Lung (tissue), 12 donors: Measurements from ENCODE around the gene SREK1IP1. TPM values are rescaled to one million over a fixed set of nuclear protein-coding genes. Genes with fewer than 3 reads are reported as not detected.

Experiments used
- ATAC-seq: fragments of 200-7000 bp; cut with Tn5 transposase; one replicate; pipeline ENCODE4 v1.9.1; 2020; ENCODE audit warnings: moderate number of reproducible peaks; ENCODE audit not compliant: insufficient read depth, low FRiP score
- DNase-seq, 3 donors: peaks; one replicate each; pipeline ENCODE4 v3.0.0-alpha.2; 2013 to 2017
- H3K27ac ChIP-seq, 2 donors: one replicate each; pipeline ENCODE4 v1.5.1; 2013; ENCODE audit warnings: mild to moderate bottlenecking in 2 of 2, moderate library complexity in 2 of 2, control low read depth in 1 of 2, inconsistent platforms in 1 of 2, low read depth in 1 of 2, low read length in 1 of 2
- H3K27me3 ChIP-seq, 3 donors: one replicate each; pipeline ENCODE4 v1.5.1; 2013; ENCODE audit warnings: low read length in 2 of 3; ENCODE audit not compliant: control insufficient read depth in 3 of 3, insufficient read depth in 3 of 3
- H3K36me3 ChIP-seq, 4 donors: one replicate each; pipeline ENCODE4 v1.5.1; 2013; ENCODE audit warnings: low read length in 4 of 4, mild to moderate bottlenecking in 1 of 4, moderate library complexity in 1 of 4; ENCODE audit not compliant: control insufficient read depth in 4 of 4, insufficient read depth in 4 of 4
- H3K4me1 ChIP-seq, 5 donors: one replicate each; pipeline ENCODE4 v1.5.1; 2013; ENCODE audit warnings: low read length in 5 of 5, mild to moderate bottlenecking in 2 of 5, moderate library complexity in 1 of 5; ENCODE audit not compliant: control insufficient read depth in 5 of 5, insufficient read depth in 5 of 5
- H3K4me3 ChIP-seq: one replicate; pipeline ENCODE4 v1.5.1; 2013; ENCODE audit warnings: mild to moderate bottlenecking, control low read depth, moderate library complexity
- H3K9ac ChIP-seq, 2 donors: one replicate each; pipeline ENCODE4 v1.5.1; 2013; ENCODE audit warnings: low read length in 2 of 2, control low read depth in 1 of 2; ENCODE audit not compliant: insufficient read depth in 1 of 2
- H3K9me3 ChIP-seq, 4 donors: one replicate each; pipeline ENCODE4 v1.5.1; 2013; ENCODE audit warnings: low read length in 3 of 4, mild to moderate bottlenecking in 1 of 4, moderate library complexity in 1 of 4; ENCODE audit not compliant: control insufficient read depth in 4 of 4, insufficient read depth in 3 of 4
- WGBS, 2 donors: extraction: QIAGEN DNeasy Blood & Tissue Kit; methylation state at CpG; one replicate each; pipeline ENCODE4 v1.1.7; 2013; 5-methylcytosine and 5-hydroxymethylcytosine counted together
- polyA plus RNA-seq, 2 donors: library from polyadenylated mRNA; stranded (reverse); fragments of 200-250 nt; gene quantifications; one replicate each; pipeline ENCODE4 v1.2.1, GENCODE V29; 2013
- total RNA-seq, 2 donors: library from RNA; depleted of rRNA in 1 of 2; stranded (reverse); fragments of >200 nt in 1 of 2; gene quantifications; one replicate each; pipeline ENCODE4 v1.2.1, GENCODE V29; 2014 to 2021
- TF ChIP-seq, protein P1 (sequence below): IDR thresholded peaks from 2 replicates; pipeline ENCODE4 v1.5.1; 2012; ENCODE audit warnings: mild to moderate bottlenecking; ENCODE audit errors: control extremely low read depth, extremely low read depth
- donor health status: control.
- donor health status: control.
- donor health status: Bipolar disorder and iron deficiency.
- donor health status: healthy.
- donor health status: DM: yes; HTN: yes; CAD: no.

The SREK1IP1 gene
- total and polyA plus RNA-seq, 4 donors, result 10.8 to 17.0 (median 16.2) TPM

DNA sequence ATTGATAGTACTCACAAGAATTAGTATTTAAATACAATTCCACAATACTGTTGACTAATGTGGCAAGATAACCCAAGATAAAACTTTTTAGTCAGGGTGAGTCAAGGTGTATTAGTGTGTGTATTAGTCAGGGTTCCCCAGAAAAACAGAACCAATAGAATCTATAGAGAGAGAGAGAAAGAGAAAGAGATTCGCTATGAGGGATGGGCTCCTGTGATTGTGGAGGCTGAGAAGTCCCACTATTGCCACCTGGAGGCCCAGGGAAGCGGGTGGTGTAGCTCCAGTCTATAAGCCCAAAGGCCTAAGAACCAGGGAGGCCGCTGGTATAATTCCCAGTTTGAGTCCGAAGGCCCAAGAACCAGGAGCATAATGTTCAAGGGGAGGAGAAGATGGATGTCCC lies 88.2 kb downstream of the SREK1IP1 start:
- WGBS, 2 donors, result 90 to 91% methylated on average over 4 of the region's 4 CpGs
- Histone ChIP-seq H3K36me3 (no peaks in the 10 kb centered on the region), H3K27ac (no peak overlapping the region), H3K9me3 (no peaks in the 10 kb centered on the region), H3K9ac (no peak overlapping the region), H3K4me3 (no peak overlapping the region), H3K27me3 (no peaks in the 10 kb centered on the region), H3K4me1 (peaks cover 0 to 5% (median 0%) of the 10 kb centered on the region in 5 donors)
- no peak for DNase-seq
- no peak for ATAC-seq
- TF ChIP-seq, protein P1, sequence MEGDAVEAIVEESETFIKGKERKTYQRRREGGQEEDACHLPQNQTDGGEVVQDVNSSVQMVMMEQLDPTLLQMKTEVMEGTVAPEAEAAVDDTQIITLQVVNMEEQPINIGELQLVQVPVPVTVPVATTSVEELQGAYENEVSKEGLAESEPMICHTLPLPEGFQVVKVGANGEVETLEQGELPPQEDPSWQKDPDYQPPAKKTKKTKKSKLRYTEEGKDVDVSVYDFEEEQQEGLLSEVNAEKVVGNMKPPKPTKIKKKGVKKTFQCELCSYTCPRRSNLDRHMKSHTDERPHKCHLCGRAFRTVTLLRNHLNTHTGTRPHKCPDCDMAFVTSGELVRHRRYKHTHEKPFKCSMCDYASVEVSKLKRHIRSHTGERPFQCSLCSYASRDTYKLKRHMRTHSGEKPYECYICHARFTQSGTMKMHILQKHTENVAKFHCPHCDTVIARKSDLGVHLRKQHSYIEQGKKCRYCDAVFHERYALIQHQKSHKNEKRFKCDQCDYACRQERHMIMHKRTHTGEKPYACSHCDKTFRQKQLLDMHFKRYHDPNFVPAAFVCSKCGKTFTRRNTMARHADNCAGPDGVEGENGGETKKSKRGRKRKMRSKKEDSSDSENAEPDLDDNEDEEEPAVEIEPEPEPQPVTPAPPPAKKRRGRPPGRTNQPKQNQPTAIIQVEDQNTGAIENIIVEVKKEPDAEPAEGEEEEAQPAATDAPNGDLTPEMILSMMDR, result no peak

DNA sequence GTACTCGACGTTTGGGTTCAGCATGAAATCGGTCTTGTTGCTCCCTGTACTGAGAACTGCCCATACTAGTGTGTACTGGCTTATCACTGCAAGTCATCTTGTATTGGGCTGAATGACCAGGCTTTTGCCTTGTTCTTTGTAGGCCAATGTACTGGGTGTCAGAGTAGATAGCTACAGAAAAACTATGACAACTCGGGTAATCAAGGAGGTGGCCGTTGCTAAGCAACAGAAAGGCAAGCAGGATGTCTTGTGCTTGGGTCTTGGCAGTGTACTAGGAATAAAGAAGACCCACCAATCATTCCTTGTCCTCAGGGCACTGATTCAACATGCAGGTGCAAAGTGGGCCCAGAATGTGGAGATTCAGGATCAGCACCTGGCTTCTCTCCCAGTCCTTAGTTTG lies 90.1 kb downstream of the SREK1IP1 start:
- no peak overlapping the region for H3K4me3 ChIP-seq
- H3K27ac ChIP-seq, result no peak overlapping the region
- H3K9me3 ChIP-seq, result no peaks in the 10 kb centered on the region
- ATAC-seq, result no peak
- no peak overlapping the region for H3K9ac ChIP-seq
- no peaks in the 10 kb centered on the region for H3K4me1 ChIP-seq
- no peaks in the 10 kb centered on the region for H3K27me3 ChIP-seq
- 73 to 82% methylated on average over 5 of the region's 5 CpGs for WGBS, 2 donors
- TF ChIP-seq, protein P1, result no peak
- no peaks in the 10 kb centered on the region for H3K36me3 ChIP-seq
- no peak for DNase-seq

DNA sequence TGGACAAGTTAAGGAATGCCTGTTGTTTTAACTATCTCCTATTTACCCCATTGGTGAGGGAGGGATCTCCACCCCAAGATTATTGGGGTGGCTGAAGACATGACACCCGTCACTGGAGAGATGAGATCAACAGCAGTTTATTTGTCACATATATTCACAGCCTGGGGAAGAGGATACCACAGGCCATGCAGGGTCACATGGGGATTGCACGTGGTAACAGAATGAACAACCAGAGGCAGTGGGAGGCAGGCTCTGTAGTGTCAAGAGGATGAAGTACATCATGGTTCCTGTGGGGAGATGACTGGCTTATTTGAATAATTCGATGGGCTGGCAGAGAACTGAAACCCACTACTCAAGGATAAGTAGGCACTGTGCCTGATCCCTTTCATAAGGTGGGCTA lies 96.8 kb downstream of the SREK1IP1 start:
- DNase-seq (no peak), ATAC-seq (no peak)
- Histone ChIP-seq H3K4me3 (no peak overlapping the region), H3K27ac (no peak overlapping the region), H3K36me3 (no peaks in the 10 kb centered on the region), H3K4me1 (no peaks in the 10 kb centered on the region), H3K9me3 (peaks cover 0 to 6% (median 0%) of the 10 kb centered on the region in 4 donors), H3K9ac (no peak overlapping the region), H3K27me3 (no peaks in the 10 kb centered on the region)
- WGBS, 2 donors, result 83 to 90% methylated on average over 3 of the region's 3 CpGs
- TF ChIP-seq, protein P1, result no peak

DNA sequence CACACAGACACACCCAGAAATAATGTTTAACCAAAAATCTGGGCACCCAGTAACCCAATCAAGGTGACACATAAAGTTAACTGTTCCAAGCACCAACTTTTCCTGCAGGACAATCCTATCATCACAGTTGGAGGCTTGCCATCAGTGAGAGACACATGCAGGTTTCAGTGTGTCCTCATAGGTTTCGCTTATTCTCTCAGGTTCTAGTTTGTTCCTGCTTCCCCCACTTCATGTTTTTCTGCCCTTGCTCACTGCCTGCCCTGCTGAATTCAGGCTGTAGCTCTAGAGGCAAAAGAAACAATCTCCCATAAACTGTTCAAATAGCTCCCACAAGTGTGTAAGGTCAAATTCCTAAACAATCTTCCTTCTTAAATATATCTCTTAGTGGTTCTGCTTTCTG lies 98.2 kb downstream of the SREK1IP1 start:
- Histone ChIP-seq H3K36me3 (no peaks in the 10 kb centered on the region), H3K27me3 (no peaks in the 10 kb centered on the region), H3K4me1 (peaks cover 0 to 1% (median 0%) of the 10 kb centered on the region in 5 donors), H3K27ac (no peak overlapping the region), H3K4me3 (no peak overlapping the region), H3K9ac (no peak overlapping the region), H3K9me3 (peaks cover 0 to 6% (median 0%) of the 10 kb centered on the region in 4 donors)
- TF ChIP-seq, protein P1, result no peak
- 94 to 100% methylated on average over 1 of the region's 1 CpG for WGBS, 2 donors
- ATAC-seq, result no peak
- DNase-seq, result no peak
